H9 (cell line): ENCODE data around the gene MEF2C. TPM values are rescaled to one million over a fixed set of nuclear protein-coding genes. Genes with fewer than 3 reads are reported as not detected.
"Not testable (repeated sequence)": the region's sequence is repeated elsewhere in the genome, so short reads cannot be mapped to it uniquely, and the experiment has no call there.

Source experiments
- DNase-seq: peaks from one replicate; pipeline ENCODE4 v3.0.0-alpha.2; 2017
- H2AFZ ChIP-seq: one replicate; pipeline ENCODE4 v1.6.1; 2013; ENCODE audit warnings: mild to moderate bottlenecking, low read length, control low read depth, moderate library complexity
- H2AK5ac ChIP-seq: 2 replicates; pipeline ENCODE4 v1.6.1; 2013; ENCODE audit warnings: low read length, control low read depth, mixed read lengths; ENCODE audit not compliant: insufficient read length
- H2BK120ac ChIP-seq: one replicate; pipeline ENCODE4 v1.6.1; 2013; ENCODE audit warnings: low read depth, mild to moderate bottlenecking, low read length, control low read depth, inconsistent platforms; ENCODE audit not compliant: poor library complexity, severe bottlenecking
- H2BK12ac ChIP-seq: 2 replicates; pipeline ENCODE4 v1.6.1; 2013; ENCODE audit warnings: low read length, control low read depth, mixed read lengths, low read depth; ENCODE audit not compliant: insufficient read length
- H2BK15ac ChIP-seq: 2 replicates; pipeline ENCODE4 v1.6.1; 2013; ENCODE audit warnings: low read depth, low read length, control low read depth
- H2BK20ac ChIP-seq: one replicate; pipeline ENCODE4 v1.6.1; 2013; ENCODE audit warnings: low read depth, mild to moderate bottlenecking, low read length, control low read depth, inconsistent platforms; ENCODE audit not compliant: poor library complexity, severe bottlenecking
- H2BK5ac ChIP-seq: 2 replicates; pipeline ENCODE4 v1.6.1; 2013; ENCODE audit warnings: low read length, control low read depth, mixed read lengths; ENCODE audit not compliant: insufficient read length
- H3K14ac ChIP-seq: 2 replicates; pipeline ENCODE4 v1.6.1; 2013; ENCODE audit warnings: low read length, control low read depth; ENCODE audit not compliant: insufficient read depth
- H3K18ac ChIP-seq: 2 replicates; pipeline ENCODE4 v1.6.1; 2013; ENCODE audit warnings: low read depth, mild to moderate bottlenecking, mixed read lengths, low read length, control low read depth; ENCODE audit not compliant: insufficient read length
- H3K23ac ChIP-seq: 2 replicates; pipeline ENCODE4 v1.6.1; 2013; ENCODE audit warnings: low read length, control low read depth, mixed read lengths, low read depth; ENCODE audit not compliant: insufficient read length
- H3K23me2 ChIP-seq: 2 replicates; pipeline ENCODE4 v1.6.1; 2013; ENCODE audit warnings: low read depth, mild to moderate bottlenecking, mixed read lengths, low read length, control low read depth; ENCODE audit not compliant: insufficient read length, poor library complexity, severe bottlenecking
- H3K27ac ChIP-seq: 2 replicates; pipeline ENCODE4 v1.5.1; 2013; ENCODE audit warnings: low read length, control low read depth, mixed read lengths, low read depth; ENCODE audit not compliant: insufficient read length
- H3K27me3 ChIP-seq: 2 replicates; pipeline ENCODE4 v1.6.1; 2013; ENCODE audit warnings: low read length, control low read depth, inconsistent platforms; ENCODE audit not compliant: insufficient read depth
- H3K4ac ChIP-seq: 2 replicates; pipeline ENCODE4 v1.6.1; 2013; ENCODE audit warnings: low read depth, mild to moderate bottlenecking, control low read depth, inconsistent platforms, low read length, moderate library complexity
- H3K4me1 ChIP-seq: 2 replicates; pipeline ENCODE4 v1.6.1; 2013; ENCODE audit warnings: low read length, control low read depth, inconsistent platforms; ENCODE audit not compliant: insufficient read depth
- H3K4me2 ChIP-seq: 2 replicates; pipeline ENCODE4 v1.6.1; 2013; ENCODE audit warnings: low read length, control low read depth, mixed read lengths; ENCODE audit not compliant: insufficient read length, insufficient read depth
- H3K56ac ChIP-seq: 2 replicates; pipeline ENCODE4 v1.6.1; 2013; ENCODE audit warnings: low read depth, mild to moderate bottlenecking, mixed read lengths, low read length, control low read depth; ENCODE audit not compliant: insufficient read length
- H3K79me1 ChIP-seq: 2 replicates; pipeline ENCODE4 v1.6.1; 2013; ENCODE audit warnings: low read depth, mild to moderate bottlenecking, moderate library complexity, low read length, control low read depth, inconsistent platforms; ENCODE audit not compliant: insufficient read depth, poor library complexity, severe bottlenecking
- H3K79me2 ChIP-seq: 2 replicates; pipeline ENCODE4 v1.6.1; 2013; ENCODE audit warnings: low read length, control low read depth, inconsistent platforms; ENCODE audit not compliant: insufficient read depth
- H3K9ac ChIP-seq: 2 replicates; pipeline ENCODE4 v1.6.1; 2013; ENCODE audit warnings: low read length, control low read depth, mixed read lengths; ENCODE audit not compliant: insufficient read length; ENCODE audit errors: extremely low read depth
- H3K9me3 ChIP-seq: one replicate; pipeline ENCODE4 v1.6.1; 2013; ENCODE audit warnings: low read depth, low read length, inconsistent platforms; ENCODE audit not compliant: control insufficient read depth
- H3T11ph ChIP-seq: one replicate; pipeline ENCODE4 v1.6.1; 2013; ENCODE audit warnings: mild to moderate bottlenecking, low read length, control low read depth, inconsistent platforms
- H4K20me1 ChIP-seq: one replicate; pipeline ENCODE4 v1.6.1; 2013; ENCODE audit not compliant: control insufficient read depth, insufficient read length, insufficient read depth
- H4K5ac ChIP-seq: 2 replicates; pipeline ENCODE4 v1.6.1; 2013; ENCODE audit warnings: low read depth, mild to moderate bottlenecking, mixed read lengths, low read length, control low read depth; ENCODE audit not compliant: insufficient read length
- H4K8ac ChIP-seq: replicated peaks from 2 replicates; pipeline ENCODE4 v1.6.1; 2013; ENCODE audit warnings: low read length, control low read depth, mixed read lengths, low read depth; ENCODE audit not compliant: insufficient read length
- H4K91ac ChIP-seq: 2 replicates; pipeline ENCODE4 v1.6.1; 2013; ENCODE audit warnings: low read depth, mild to moderate bottlenecking, moderate library complexity, mixed read lengths, low read length, control low read depth; ENCODE audit not compliant: insufficient read length
- H3K27ac Mint-ChIP-seq, 3 experiments: 2 replicates in 2 of 3; 3 replicates in 1 of 3; pipeline ENCODE4 v1.8.0; 2020 to 2021; ENCODE audit warnings: mixed read lengths in 3 of 3, mild to moderate bottlenecking in 1 of 3, moderate library complexity in 1 of 3
- H3K27me3 Mint-ChIP-seq: 2 replicates; pipeline ENCODE4 v1.8.0; 2021; ENCODE audit warnings: low read depth, mild to moderate bottlenecking, moderate library complexity, mixed read lengths
- H3K36me3 Mint-ChIP-seq, 3 experiments: 2 replicates in 2 of 3; 3 replicates in 1 of 3; pipeline ENCODE4 v1.8.0; 2020 to 2021; ENCODE audit warnings: low read depth in 3 of 3, mixed read lengths in 3 of 3; ENCODE audit not compliant: insufficient read depth in 1 of 3
- H3K4me1 Mint-ChIP-seq, 2 experiments: 2 replicates each; pipeline ENCODE4 v1.8.0; 2020; ENCODE audit warnings: mixed read lengths in 2 of 2
- H3K4me3 Mint-ChIP-seq, 2 experiments: 2 replicates in 1 of 2; 3 replicates in 1 of 2; pipeline ENCODE4 v1.8.0; 2020 to 2021; ENCODE audit warnings: mild to moderate bottlenecking in 2 of 2, mixed read lengths in 2 of 2, moderate library complexity in 1 of 2
- H3K9me3 Mint-ChIP-seq, 2 experiments: 2 replicates in 1 of 2; 3 replicates in 1 of 2; pipeline ENCODE4 v1.8.0; 2020; ENCODE audit warnings: mild to moderate bottlenecking in 2 of 2, mixed read lengths in 2 of 2, moderate library complexity in 1 of 2
- WGBS: extraction: QIAGEN DNeasy Blood & Tissue Kit; methylation state at CpG from one replicate; pipeline ENCODE4 v1.1.7; 2013; ENCODE audit warnings: missing lambda C conversion rate, low lambda C conversion rate, mixed read lengths; ENCODE audit not compliant: insufficient read length; ENCODE audit errors: extremely low coverage; 5-methylcytosine and 5-hydroxymethylcytosine counted together
- total RNA-seq: library from RNA; stranded (reverse); gene quantifications from 2 replicates; pipeline ENCODE4 v1.2.1, GENCODE V29; 2021
- TF ChIP-seq, protein P1 (sequence below): fragments of 200-600 bp; sonication (generic); conservative IDR thresholded peaks from 3 replicates; pipeline ENCODE4 v1.8.0; 2021; ENCODE audit warnings: antibody characterized with exemption, mild to moderate bottlenecking

MEF2C gene
- total RNA-seq, 1 experiment from 2014 or later: 0.11 TPM

DNA sequence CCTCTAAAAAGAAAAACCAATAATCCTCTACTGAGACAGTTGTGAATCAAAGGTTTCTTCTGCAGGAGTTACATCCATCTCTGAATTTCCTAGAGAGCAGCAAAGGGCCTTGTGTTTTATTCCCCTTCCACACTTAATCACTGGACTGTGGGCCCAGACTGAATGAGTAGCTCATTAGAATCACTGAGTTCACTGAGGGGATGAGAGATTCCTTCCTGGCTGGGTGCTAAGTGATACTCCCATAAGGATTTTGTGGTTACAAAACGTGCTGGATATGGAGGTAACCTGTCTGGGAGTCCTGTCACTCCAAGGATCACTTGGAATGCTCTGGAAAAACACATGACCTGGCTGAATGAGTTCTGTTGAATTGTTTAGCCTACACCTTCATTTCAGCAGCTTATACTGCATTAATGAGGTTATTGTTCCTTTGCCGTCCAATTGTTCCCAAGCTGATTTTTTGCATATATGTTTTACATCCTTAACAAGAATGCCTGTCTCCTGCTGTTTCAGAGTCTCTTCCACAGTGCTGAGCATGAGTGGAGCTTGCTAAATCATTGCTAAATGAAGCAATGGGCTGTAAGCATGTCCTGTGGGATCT, 82.9 kb downstream of the MEF2C start:
- Histone ChIP-seq H3K79me1 (no peaks in the 10 kb centered on the region), H2BK12ac (no peak overlapping the region), H3K56ac (no peak overlapping the region), H2AFZ (no peak overlapping the region), H3K4ac (no peak overlapping the region), H4K91ac (no peak overlapping the region), H3K27me3 (no peaks in the 10 kb centered on the region), H2AK5ac (no peak overlapping the region), H4K8ac (no peak overlapping the region), H2BK20ac (no peak overlapping the region), H3K9me3 (no peaks in the 10 kb centered on the region), H3K79me2 (no peaks in the 10 kb centered on the region), H3K4me1 (no peaks in the 10 kb centered on the region), H2BK5ac (no peak overlapping the region), H3K4me2 (no peak overlapping the region), H3K18ac (no peak overlapping the region), H3K14ac (no peak overlapping the region), H4K5ac (no peak overlapping the region), H3K9ac (no peak overlapping the region), H4K20me1 (no peaks in the 10 kb centered on the region), H3T11ph (no peak overlapping the region), H2BK120ac (no peak overlapping the region), H3K23ac (peak overlapping the region; percentile 38), H3K27ac (no peak overlapping the region), H2BK15ac (no peak overlapping the region), H3K23me2 (no peaks in the 10 kb centered on the region)
- H3K4me3 Mint-ChIP-seq: no peak overlapping the region
- no CpG with 5 or more reads among the region's 2 CpGs for WGBS
- 0 out of 7 replicates have a peak, but pooled peaks cover 0 to 2% (median 0%) of the 10 kb centered on the region in 3 experiments for H3K36me3 Mint-ChIP-seq
- TF ChIP-seq, protein P1, sequence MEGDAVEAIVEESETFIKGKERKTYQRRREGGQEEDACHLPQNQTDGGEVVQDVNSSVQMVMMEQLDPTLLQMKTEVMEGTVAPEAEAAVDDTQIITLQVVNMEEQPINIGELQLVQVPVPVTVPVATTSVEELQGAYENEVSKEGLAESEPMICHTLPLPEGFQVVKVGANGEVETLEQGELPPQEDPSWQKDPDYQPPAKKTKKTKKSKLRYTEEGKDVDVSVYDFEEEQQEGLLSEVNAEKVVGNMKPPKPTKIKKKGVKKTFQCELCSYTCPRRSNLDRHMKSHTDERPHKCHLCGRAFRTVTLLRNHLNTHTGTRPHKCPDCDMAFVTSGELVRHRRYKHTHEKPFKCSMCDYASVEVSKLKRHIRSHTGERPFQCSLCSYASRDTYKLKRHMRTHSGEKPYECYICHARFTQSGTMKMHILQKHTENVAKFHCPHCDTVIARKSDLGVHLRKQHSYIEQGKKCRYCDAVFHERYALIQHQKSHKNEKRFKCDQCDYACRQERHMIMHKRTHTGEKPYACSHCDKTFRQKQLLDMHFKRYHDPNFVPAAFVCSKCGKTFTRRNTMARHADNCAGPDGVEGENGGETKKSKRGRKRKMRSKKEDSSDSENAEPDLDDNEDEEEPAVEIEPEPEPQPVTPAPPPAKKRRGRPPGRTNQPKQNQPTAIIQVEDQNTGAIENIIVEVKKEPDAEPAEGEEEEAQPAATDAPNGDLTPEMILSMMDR: no peak
- no peaks in the 10 kb centered on the region for H3K4me1 Mint-ChIP-seq
- H3K9me3 Mint-ChIP-seq: no peaks in the 10 kb centered on the region
- DNase-seq: no peak
- 0 out of 7 replicates have a peak overlapping the region, but pooled peaks of 1 of the 3 experiments have one; percentile 34 for H3K27ac Mint-ChIP-seq
- no peaks in the 10 kb centered on the region for H3K27me3 Mint-ChIP-seq

DNA sequence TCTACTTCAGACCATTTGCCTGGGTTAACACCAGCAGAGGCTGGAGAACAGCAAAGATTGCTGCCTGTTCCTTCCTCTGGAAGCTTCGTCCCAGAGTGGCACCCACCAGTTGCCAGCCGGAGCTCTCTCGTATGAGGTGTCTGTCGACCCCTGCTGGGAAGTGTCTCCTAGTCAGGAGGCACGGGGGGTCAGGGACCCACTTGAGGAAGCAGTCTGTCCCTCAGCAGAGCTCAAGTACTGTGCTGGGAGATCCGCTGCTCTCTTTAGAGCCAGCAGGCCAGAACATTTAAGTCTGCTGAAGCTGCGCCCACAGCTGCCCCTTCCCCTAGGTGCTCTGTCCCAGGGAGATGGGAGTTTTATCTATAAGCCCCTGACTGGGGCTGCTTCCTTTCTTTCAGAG, 84.1 kb downstream of the MEF2C start:
- H2BK15ac ChIP-seq, H3K23ac ChIP-seq, H3K56ac ChIP-seq, H3K14ac ChIP-seq, H4K5ac ChIP-seq, H4K8ac ChIP-seq, DNase-seq, H2BK5ac ChIP-seq, H3K4me2 ChIP-seq, H3K23me2 ChIP-seq, H2AK5ac ChIP-seq, H3K18ac ChIP-seq, H3K27me3 Mint-ChIP-seq, H3K9me3 ChIP-seq, H3K9ac ChIP-seq, H3K9me3 Mint-ChIP-seq, H2BK12ac ChIP-seq, H2BK120ac ChIP-seq, H3K4ac ChIP-seq, H3K27me3 ChIP-seq, H3K4me3 Mint-ChIP-seq, H3K4me1 Mint-ChIP-seq, H4K20me1 ChIP-seq, H3K79me2 ChIP-seq, H2BK20ac ChIP-seq, H4K91ac ChIP-seq, H3K79me1 ChIP-seq, H3K27ac Mint-ChIP-seq, H3K27ac ChIP-seq, H3K4me1 ChIP-seq, H2AFZ ChIP-seq, H3K36me3 Mint-ChIP-seq, H3T11ph ChIP-seq: not testable (repeated sequence)
- WGBS: no CpG with 5 or more reads among the region's 7 CpGs
